ENCODE measurements around the gene TACC3.

DNA sequence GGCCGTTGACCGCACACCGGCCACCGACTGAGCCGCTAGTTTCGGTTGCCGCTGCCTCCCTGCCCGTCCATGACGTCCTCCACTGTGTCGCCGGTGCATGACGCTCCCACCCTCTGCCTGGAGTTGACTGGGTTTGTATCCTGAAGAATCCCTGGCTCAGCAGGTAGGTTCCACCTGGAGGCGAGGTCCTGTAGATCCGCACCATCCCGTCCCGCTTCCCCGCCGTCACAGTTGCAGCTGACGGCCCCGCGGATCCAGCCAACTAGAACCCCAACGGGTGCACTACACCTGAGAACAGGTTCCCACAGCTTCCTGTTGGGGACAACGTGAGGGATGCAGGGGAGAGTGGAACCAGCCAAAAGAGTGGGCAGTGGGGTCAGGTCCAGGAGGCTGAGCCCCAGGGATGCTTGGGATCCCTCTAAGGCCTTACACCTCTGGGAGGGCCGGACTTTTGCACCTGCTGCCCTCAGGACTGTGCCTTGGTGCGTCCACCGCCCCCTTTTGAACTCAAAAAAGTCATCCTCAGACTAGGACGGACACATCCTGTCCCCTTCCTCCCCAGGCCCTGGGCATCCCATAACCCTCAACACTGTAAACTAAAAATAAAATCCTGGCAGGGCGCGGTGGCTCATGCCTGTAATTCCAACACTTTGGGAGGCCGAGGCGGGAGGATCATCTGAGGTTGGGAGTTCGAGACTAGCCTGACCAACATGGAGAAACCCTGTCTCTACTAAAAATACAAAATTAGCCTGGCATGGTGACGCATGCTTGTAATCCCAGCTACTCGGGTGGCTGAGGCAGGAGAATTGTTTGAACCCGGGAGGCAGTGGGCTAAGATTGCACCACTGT, 8.1 kb upstream of the TACC3 start:
- TF ChIP-seq POLR2A (IDR thresholded peaks at IDR 0.05) (no peak), POLR2AphosphoS5 (IDR thresholded peaks at IDR 0.05) (no peak)
- TF ChIP-seq, protein P1, sequence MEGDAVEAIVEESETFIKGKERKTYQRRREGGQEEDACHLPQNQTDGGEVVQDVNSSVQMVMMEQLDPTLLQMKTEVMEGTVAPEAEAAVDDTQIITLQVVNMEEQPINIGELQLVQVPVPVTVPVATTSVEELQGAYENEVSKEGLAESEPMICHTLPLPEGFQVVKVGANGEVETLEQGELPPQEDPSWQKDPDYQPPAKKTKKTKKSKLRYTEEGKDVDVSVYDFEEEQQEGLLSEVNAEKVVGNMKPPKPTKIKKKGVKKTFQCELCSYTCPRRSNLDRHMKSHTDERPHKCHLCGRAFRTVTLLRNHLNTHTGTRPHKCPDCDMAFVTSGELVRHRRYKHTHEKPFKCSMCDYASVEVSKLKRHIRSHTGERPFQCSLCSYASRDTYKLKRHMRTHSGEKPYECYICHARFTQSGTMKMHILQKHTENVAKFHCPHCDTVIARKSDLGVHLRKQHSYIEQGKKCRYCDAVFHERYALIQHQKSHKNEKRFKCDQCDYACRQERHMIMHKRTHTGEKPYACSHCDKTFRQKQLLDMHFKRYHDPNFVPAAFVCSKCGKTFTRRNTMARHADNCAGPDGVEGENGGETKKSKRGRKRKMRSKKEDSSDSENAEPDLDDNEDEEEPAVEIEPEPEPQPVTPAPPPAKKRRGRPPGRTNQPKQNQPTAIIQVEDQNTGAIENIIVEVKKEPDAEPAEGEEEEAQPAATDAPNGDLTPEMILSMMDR (IDR thresholded peaks at IDR 0.05), result no peak
